ENCODE data around the gene FOXN4.

FOXN4 gene

DNA sequence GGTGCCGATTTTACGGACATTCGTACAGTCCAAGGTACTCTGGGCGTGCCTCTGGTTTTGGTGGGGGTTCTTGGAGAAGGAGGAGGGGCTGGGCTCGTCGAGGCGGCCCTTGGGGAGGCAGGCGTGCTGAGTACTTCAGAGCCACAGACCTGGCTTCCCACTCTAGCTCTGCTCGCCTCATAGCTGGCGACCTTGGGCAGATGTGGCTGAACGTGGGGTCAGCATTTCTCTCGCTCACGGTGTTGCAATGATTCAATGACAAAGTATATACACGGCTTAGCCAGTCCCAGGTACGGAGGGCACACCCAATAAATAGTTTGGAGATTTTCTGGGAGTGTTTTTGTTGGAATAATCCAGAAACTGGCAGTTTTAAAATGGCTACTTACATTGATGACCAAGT lies 75.1 kb downstream of the FOXN4 start:
- Histone ChIP-seq H3K36me3 (ENCODE audit: insufficient read depth, low read length) (no peaks in the 10 kb centered on the region), H3K9me3 (ENCODE audit: low read length) (no peaks in the 10 kb centered on the region), H2AFZ (ENCODE audit: low read length) (no peak overlapping the region), H4K20me1 (ENCODE audit: insufficient read depth, low read length) (no peaks in the 10 kb centered on the region), H3K9me2 (ENCODE audit: low read depth, low read length) (no peaks in the 10 kb centered on the region), H3K4me1 (ENCODE audit: insufficient read depth, low read length, severe bottlenecking) (no peaks in the 10 kb centered on the region), H3F3A (ENCODE audit: insufficient read depth, low read length) (no peaks in the 10 kb centered on the region), H3K4me2 (ENCODE audit: low read length) (no peak overlapping the region), H3K4me3 (ENCODE audit: low read depth, low read length, poor library complexity, severe bottlenecking) (no peak overlapping the region), H3K79me2 (ENCODE audit: insufficient read depth, low read length) (no peaks in the 10 kb centered on the region), H3K9ac (ENCODE audit: low read length) (no peak overlapping the region), H3K27ac (ENCODE audit: low read depth, low read length, poor library complexity, severe bottlenecking) (no peak overlapping the region), H3K27me3 (ENCODE audit: insufficient read depth, low read length) (no peaks in the 10 kb centered on the region)
- no peak for TF ChIP-seq EZH2 (IDR thresholded peaks at IDR 0.05; ENCODE audit: borderline replicate concordance, low read length)

DNA sequence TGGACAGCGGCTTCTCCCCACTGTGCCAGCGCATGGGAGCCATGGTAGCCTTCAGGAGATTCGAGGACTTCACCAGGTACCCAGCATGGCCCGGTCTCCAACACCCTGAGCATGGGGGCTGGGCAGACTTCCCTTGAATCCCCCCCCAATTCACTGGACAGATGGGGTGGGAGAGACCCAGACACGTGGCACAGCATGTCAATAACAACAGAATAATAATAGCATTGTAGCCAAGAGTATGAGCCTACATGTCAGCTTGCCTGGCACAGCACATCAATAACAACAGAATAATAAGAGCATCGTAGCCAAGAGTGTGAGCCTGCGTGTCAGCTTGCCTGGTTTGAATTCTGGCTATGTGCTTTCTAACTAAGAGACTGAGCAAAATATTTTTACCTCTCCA lies 76.4 kb downstream of the FOXN4 start:
- Histone ChIP-seq H2AFZ (ENCODE audit: low read length) (no peak overlapping the region), H3K4me2 (ENCODE audit: low read length) (no peak overlapping the region), H3K9ac (ENCODE audit: low read length) (no peak overlapping the region), H3K4me3 (ENCODE audit: low read depth, low read length, poor library complexity, severe bottlenecking) (no peak overlapping the region), H3K4me1 (ENCODE audit: insufficient read depth, low read length, severe bottlenecking) (no peaks in the 10 kb centered on the region), H3K27ac (ENCODE audit: low read depth, low read length, poor library complexity, severe bottlenecking) (no peak overlapping the region), H4K20me1 (ENCODE audit: insufficient read depth, low read length) (no peaks in the 10 kb centered on the region), H3K36me3 (ENCODE audit: insufficient read depth, low read length) (no peaks in the 10 kb centered on the region), H3K79me2 (ENCODE audit: insufficient read depth, low read length) (no peaks in the 10 kb centered on the region), H3K9me3 (ENCODE audit: low read length) (no peaks in the 10 kb centered on the region), H3K9me2 (ENCODE audit: low read depth, low read length) (no peaks in the 10 kb centered on the region), H3K27me3 (ENCODE audit: insufficient read depth, low read length) (no peaks in the 10 kb centered on the region), H3F3A (ENCODE audit: insufficient read depth, low read length) (no peaks in the 10 kb centered on the region)
- TF ChIP-seq, protein P1, sequence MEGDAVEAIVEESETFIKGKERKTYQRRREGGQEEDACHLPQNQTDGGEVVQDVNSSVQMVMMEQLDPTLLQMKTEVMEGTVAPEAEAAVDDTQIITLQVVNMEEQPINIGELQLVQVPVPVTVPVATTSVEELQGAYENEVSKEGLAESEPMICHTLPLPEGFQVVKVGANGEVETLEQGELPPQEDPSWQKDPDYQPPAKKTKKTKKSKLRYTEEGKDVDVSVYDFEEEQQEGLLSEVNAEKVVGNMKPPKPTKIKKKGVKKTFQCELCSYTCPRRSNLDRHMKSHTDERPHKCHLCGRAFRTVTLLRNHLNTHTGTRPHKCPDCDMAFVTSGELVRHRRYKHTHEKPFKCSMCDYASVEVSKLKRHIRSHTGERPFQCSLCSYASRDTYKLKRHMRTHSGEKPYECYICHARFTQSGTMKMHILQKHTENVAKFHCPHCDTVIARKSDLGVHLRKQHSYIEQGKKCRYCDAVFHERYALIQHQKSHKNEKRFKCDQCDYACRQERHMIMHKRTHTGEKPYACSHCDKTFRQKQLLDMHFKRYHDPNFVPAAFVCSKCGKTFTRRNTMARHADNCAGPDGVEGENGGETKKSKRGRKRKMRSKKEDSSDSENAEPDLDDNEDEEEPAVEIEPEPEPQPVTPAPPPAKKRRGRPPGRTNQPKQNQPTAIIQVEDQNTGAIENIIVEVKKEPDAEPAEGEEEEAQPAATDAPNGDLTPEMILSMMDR (IDR thresholded peaks at IDR 0.05; ENCODE audit: low read length): no peak
- TF ChIP-seq EZH2 (IDR thresholded peaks at IDR 0.05; ENCODE audit: borderline replicate concordance, low read length): no peak

DNA sequence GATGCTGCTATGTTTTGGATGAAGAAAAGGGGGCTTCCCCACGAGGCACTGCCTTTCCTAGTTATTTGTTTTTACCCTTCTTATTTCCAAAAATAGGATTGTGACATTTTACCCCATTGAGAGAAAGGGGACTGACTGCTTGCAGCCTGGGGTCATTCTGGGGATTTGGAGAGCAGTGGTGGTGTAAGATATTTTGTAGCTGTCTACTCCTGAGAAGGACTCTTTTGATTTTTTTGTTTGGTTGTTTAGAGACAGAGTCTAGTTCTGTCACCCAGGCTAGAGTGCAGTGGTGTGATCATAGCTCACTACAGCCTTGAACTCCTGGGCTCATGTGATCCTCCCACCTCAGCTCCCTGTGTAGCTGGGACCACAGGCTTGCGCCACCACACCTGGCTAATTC lies 78.9 kb downstream of the FOXN4 start:
- no peak overlapping the region for H3K4me2 ChIP-seq (ENCODE audit: low read length)

DNA sequence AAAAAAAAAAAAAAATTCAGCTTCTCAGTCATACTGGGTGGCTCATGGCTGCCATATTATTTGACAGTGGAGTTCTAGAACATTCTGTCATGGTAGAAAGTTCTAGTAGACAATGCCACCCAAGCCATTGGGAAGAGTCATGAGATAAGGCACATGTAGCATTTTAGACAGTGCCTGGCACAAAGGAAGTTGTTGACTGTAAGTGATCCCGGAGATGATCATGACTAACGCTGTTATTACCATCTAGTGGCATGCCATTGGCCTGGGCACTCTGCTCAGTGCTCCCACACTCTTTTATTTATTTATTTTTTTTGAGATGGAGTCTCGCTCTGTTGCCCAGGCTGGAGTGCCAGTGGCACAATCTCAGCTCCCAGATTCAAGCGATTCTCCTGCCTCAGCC lies 80.4 kb downstream of the FOXN4 start:
- Histone ChIP-seq H3K4me3 (ENCODE audit: low read depth, low read length, poor library complexity, severe bottlenecking) (no peak overlapping the region), H3K27me3 (ENCODE audit: insufficient read depth, low read length) (no peaks in the 10 kb centered on the region), H3K4me1 (ENCODE audit: insufficient read depth, low read length, severe bottlenecking) (no peaks in the 10 kb centered on the region), H3K27ac (ENCODE audit: low read depth, low read length, poor library complexity, severe bottlenecking) (no peak overlapping the region), H3K79me2 (ENCODE audit: insufficient read depth, low read length) (no peaks in the 10 kb centered on the region), H4K20me1 (ENCODE audit: insufficient read depth, low read length) (no peaks in the 10 kb centered on the region), H3K9me2 (ENCODE audit: low read depth, low read length) (no peaks in the 10 kb centered on the region), H2AFZ (ENCODE audit: low read length) (no peak overlapping the region), H3K9ac (ENCODE audit: low read length) (no peak overlapping the region), H3K4me2 (ENCODE audit: low read length) (no peak overlapping the region), H3F3A (ENCODE audit: insufficient read depth, low read length) (no peaks in the 10 kb centered on the region), H3K9me3 (ENCODE audit: low read length) (no peaks in the 10 kb centered on the region), H3K36me3 (ENCODE audit: insufficient read depth, low read length) (no peaks in the 10 kb centered on the region)
- no peak for TF ChIP-seq EZH2 (IDR thresholded peaks at IDR 0.05; ENCODE audit: borderline replicate concordance, low read length)
- TF ChIP-seq, protein P1 (IDR thresholded peaks at IDR 0.05; ENCODE audit: low read length): no peak

More for the DNA sequence above, 78.9 kb downstream of the FOXN4 start:
- H3K27me3 ChIP-seq (ENCODE audit: insufficient read depth, low read length): no peaks in the 10 kb centered on the region
- H2AFZ ChIP-seq (ENCODE audit: low read length): no peak overlapping the region
- no peaks in the 10 kb centered on the region for H3K4me1 ChIP-seq (ENCODE audit: insufficient read depth, low read length, severe bottlenecking)
- H3K9me3 ChIP-seq (ENCODE audit: low read length): no peaks in the 10 kb centered on the region
- H4K20me1 ChIP-seq (ENCODE audit: insufficient read depth, low read length): no peaks in the 10 kb centered on the region
- no peaks in the 10 kb centered on the region for H3F3A ChIP-seq (ENCODE audit: insufficient read depth, low read length)
- no peaks in the 10 kb centered on the region for H3K9me2 ChIP-seq (ENCODE audit: low read depth, low read length)
- H3K4me3 ChIP-seq (ENCODE audit: low read depth, low read length, poor library complexity, severe bottlenecking): no peak overlapping the region
- no peaks in the 10 kb centered on the region for H3K79me2 ChIP-seq (ENCODE audit: insufficient read depth, low read length)
- H3K27ac ChIP-seq (ENCODE audit: low read depth, low read length, poor library complexity, severe bottlenecking): no peak overlapping the region
- H3K9ac ChIP-seq (ENCODE audit: low read length): no peak overlapping the region
- no peaks in the 10 kb centered on the region for H3K36me3 ChIP-seq (ENCODE audit: insufficient read depth, low read length)
- TF ChIP-seq EZH2 (IDR thresholded peaks at IDR 0.05; ENCODE audit: borderline replicate concordance, low read length): no peak
- TF ChIP-seq, protein P1 (IDR thresholded peaks at IDR 0.05; ENCODE audit: low read length): no peak

All from OCI-LY1 (cell line).